GM12801 (cell line): ENCODE measurements around the gene KIF12.

Experiments used
- CTCF ChIP-seq: IDR thresholded peaks from one replicate; pipeline ENCODE4 v1.5.1; 2011; ENCODE audit warnings: control low read depth; ENCODE audit not compliant: insufficient read length; ENCODE audit errors: extremely low read depth

Gene KIF12

GRCh38 chr9:114047717-114048116 is 51.4 kb downstream of the KIF12 start:
- TF ChIP-seq CTCF = no peak

DNA sequence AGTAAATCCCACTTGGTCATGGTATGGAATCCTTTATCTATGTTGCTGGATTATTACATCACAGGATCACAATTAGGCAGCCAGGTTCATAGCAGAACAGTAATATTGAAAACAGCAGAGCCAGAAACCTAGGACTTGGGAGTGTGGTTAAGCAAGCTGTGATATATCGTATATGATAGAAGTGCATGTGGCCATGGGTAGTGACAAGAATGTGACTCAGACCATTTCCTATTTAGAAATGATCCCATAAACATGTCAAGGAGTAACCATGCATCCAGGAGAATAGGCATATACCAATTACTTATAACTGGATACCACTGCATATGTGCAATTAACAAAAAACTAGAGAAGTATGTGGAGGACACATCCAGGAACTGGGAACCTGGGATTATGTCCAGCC is 52.2 kb downstream of the KIF12 start:
- TF ChIP-seq CTCF = no peak

GRCh38 chr9:114046237-114046755 is 52.8 kb downstream of the KIF12 start:
- no peak for TF ChIP-seq CTCF
